GM12873 (cell line): ENCODE measurements around the gene MCM6.

Source experiments
- CTCF ChIP-seq: IDR thresholded peaks from 2 replicates; pipeline ENCODE4 v1.5.1; 2012; ENCODE audit warnings: low read depth, mild to moderate bottlenecking, moderate library complexity, low read length, control low read depth; ENCODE audit not compliant: insufficient read depth; ENCODE audit errors: missing control alignments

The MCM6 gene

GRCh38 chr2:135844301-135844895 is 31.8 kb downstream of the MCM6 start:
- TF ChIP-seq CTCF: no peak

- TF ChIP-seq CTCF: no peak
Measured at GRCh38 chr2:135843671-135844070, 32.6 kb downstream of the MCM6 start.

GRCh38 chr2:135840601-135841000 is 35.6 kb downstream of the MCM6 start:
- no peak for TF ChIP-seq CTCF

- TF ChIP-seq CTCF: no peak
Measured at GRCh38 chr2:135839713-135840112, 36.5 kb downstream of the MCM6 start.

GRCh38 chr2:135838502-135838901 is 37.7 kb downstream of the MCM6 start:
- TF ChIP-seq CTCF: no peak

- no peak for TF ChIP-seq CTCF
Measured at GRCh38 chr2:135836596-135837270, 39.5 kb downstream of the MCM6 start, which contains the start of gene LCT. Gene LCT (minus strand): TSS chr2:135837184. CDS start chr2:135837169, 15 bp downstream.

- no peak for TF ChIP-seq CTCF
Measured at GRCh38 chr2:135832891-135833290, 43.4 kb downstream of the MCM6 start.
